ENCODE results near the gene RNF157. TPM values are rescaled to one million over a fixed set of nuclear protein-coding genes. Genes with fewer than 3 reads are reported as not detected.

RNF157 gene
- total and polyA plus RNA-seq, 9 of the 15 experiments (the other 6 are each of a cell fraction or from before 2014, with no cell fraction given): 8.1 to 31.7 (median 20.8) TPM

DNA sequence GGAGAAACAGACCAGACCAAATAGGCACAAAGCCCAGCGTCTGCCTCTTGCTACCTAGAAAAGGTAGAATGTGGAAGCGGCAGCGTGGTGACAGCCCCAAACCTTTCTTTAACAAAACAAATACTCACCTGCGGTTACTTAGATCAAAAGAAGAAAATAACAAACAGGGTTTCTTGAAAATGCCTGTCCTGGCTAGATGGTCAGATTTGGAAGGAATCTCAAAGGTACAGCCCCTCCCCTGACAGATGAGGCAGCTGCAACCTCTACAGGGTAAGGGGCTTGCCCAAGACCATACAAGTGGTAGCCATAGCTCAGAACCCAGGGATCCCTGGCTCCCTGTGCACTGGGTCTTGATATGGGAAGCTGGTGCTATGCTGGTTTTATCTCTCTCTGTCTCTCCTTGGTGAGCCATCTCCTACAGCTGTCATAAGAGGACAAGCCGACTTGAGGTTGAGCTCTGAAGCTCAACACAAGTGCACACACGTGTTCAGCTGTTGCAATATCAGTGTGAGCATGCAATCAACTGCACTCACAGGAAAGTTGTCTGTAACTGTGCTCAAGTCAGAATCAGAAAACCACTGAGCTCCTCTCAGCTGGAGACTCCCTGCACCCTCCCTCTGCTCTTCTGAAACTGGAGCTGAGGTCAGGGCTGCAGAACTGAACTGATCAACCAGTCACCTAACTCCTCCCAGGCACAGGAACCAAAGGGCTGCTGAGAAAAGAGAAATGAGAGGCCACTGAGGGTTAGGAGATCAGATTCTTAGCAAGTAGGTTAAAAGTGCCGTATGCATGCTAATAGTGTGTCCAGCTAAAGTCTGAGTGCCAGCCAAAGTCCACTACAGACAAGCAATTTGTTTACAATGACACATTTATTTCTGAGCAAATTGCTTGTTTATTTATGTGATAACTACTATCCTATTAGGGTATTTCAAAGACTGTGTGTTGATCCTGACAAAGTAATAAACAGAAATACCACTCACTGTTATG, 6.1 kb upstream of the RNF157 start (continued):
- TF ChIP-seq HMG20A (CRISPR knock-in tag; conservative IDR thresholded peaks at IDR 0.05): no peak
- TF ChIP-seq BRD4 (IDR thresholded peaks at IDR 0.05): no peak
- TF ChIP-seq, protein P1, sequence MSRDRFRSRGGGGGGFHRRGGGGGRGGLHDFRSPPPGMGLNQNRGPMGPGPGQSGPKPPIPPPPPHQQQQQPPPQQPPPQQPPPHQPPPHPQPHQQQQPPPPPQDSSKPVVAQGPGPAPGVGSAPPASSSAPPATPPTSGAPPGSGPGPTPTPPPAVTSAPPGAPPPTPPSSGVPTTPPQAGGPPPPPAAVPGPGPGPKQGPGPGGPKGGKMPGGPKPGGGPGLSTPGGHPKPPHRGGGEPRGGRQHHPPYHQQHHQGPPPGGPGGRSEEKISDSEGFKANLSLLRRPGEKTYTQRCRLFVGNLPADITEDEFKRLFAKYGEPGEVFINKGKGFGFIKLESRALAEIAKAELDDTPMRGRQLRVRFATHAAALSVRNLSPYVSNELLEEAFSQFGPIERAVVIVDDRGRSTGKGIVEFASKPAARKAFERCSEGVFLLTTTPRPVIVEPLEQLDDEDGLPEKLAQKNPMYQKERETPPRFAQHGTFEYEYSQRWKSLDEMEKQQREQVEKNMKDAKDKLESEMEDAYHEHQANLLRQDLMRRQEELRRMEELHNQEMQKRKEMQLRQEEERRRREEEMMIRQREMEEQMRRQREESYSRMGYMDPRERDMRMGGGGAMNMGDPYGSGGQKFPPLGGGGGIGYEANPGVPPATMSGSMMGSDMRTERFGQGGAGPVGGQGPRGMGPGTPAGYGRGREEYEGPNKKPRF (IDR thresholded peaks at IDR 0.05; ENCODE audit: low read depth, low read length): no peak
- no peak for TF ChIP-seq NFYB (IDR thresholded peaks at IDR 0.05; ENCODE audit: extremely low read depth, insufficient read length)
- TF ChIP-seq POLR2AphosphoS2 (IDR thresholded peaks at IDR 0.05; ENCODE audit: low read length): no peak
- no peak for TF ChIP-seq ZNF3 (CRISPR knock-in tag; IDR thresholded peaks at IDR 0.05)
- no peak for TF ChIP-seq IFI16 (CRISPR knock-in tag; IDR thresholded peaks at IDR 0.05)
- TF ChIP-seq ZNF644 (tag; IDR thresholded peaks at IDR 0.05; ENCODE audit: low read depth): no peak; the same call in 1 of the 2 replicates
- no peak for TF ChIP-seq POLR3G (IDR thresholded peaks at IDR 0.05; ENCODE audit: extremely low read depth, insufficient read length, insufficient replicate concordance)
- TF ChIP-seq, protein P2, sequence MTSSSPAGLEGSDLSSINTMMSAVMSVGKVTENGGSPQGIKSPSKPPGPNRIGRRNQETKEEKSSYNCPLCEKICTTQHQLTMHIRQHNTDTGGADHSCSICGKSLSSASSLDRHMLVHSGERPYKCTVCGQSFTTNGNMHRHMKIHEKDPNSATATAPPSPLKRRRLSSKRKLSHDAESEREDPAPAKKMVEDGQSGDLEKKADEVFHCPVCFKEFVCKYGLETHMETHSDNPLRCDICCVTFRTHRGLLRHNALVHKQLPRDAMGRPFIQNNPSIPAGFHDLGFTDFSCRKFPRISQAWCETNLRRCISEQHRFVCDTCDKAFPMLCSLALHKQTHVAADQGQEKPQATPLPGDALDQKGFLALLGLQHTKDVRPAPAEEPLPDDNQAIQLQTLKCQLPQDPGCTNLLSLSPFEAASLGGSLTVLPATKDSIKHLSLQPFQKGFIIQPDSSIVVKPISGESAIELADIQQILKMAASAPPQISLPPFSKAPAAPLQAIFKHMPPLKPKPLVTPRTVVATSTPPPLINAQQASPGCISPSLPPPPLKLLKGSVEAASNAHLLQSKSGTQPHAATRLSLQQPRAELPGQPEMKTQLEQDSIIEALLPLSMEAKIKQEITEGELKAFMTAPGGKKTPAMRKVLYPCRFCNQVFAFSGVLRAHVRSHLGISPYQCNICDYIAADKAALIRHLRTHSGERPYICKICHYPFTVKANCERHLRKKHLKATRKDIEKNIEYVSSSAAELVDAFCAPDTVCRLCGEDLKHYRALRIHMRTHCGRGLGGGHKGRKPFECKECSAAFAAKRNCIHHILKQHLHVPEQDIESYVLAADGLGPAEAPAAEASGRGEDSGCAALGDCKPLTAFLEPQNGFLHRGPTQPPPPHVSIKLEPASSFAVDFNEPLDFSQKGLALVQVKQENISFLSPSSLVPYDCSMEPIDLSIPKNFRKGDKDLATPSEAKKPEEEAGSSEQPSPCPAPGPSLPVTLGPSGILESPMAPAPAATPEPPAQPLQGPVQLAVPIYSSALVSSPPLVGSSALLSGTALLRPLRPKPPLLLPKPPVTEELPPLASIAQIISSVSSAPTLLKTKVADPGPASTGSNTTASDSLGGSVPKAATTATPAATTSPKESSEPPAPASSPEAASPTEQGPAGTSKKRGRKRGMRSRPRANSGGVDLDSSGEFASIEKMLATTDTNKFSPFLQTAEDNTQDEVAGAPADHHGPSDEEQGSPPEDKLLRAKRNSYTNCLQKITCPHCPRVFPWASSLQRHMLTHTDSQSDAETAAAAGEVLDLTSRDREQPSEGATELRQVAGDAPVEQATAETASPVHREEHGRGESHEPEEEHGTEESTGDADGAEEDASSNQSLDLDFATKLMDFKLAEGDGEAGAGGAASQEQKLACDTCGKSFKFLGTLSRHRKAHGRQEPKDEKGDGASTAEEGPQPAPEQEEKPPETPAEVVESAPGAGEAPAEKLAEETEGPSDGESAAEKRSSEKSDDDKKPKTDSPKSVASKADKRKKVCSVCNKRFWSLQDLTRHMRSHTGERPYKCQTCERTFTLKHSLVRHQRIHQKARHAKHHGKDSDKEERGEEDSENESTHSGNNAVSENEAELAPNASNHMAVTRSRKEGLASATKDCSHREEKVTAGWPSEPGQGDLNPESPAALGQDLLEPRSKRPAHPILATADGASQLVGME (CRISPR knock-in tag; IDR thresholded peaks at IDR 0.05): no peak
- TF ChIP-seq HDAC2 (IDR thresholded peaks at IDR 0.05): peak; percentile 55; the same call in 1 of the 2 replicates
- TF ChIP-seq ZNF143 (CRISPR knock-in tag; IDR thresholded peaks at IDR 0.05): no peak; the same call in 1 of the 2 replicates
- TF ChIP-seq YY1 (IDR thresholded peaks at IDR 0.05; ENCODE audit: borderline replicate concordance in 1 of 3, control insufficient read depth in 1 of 3, extremely low read depth in 1 of 3, insufficient read depth in 3 of 3, insufficient read length in 1 of 3, insufficient replicate concordance in 2 of 3, low read depth in 1 of 3, low read length in 2 of 3): no peak
- TF ChIP-seq GTF2F1 (IDR thresholded peaks at IDR 0.05; ENCODE audit: low read depth, low read length): no peak
- TF ChIP-seq RBM17 (IDR thresholded peaks at IDR 0.05; ENCODE audit: borderline replicate concordance, low read depth, low read length): no peak
